Choroid plexus epithelial cell (primary cell): Measurements from ENCODE around the gene OR6B2.
"Not testable (repeated sequence)": the region's sequence is repeated elsewhere in the genome, so short reads cannot be mapped to it uniquely, and the experiment has no call there.

Source experiments
- DNase-seq: peaks from one replicate; pipeline ENCODE4 v3.0.0-alpha.2; 2010; ENCODE audit warnings: low read depth
- H3K4me3 ChIP-seq: 2 replicates; pipeline ENCODE4 v1.5.1; 2011; ENCODE audit warnings: low read depth, mild to moderate bottlenecking, control low read depth, low read length, moderate library complexity
- CTCF ChIP-seq: conservative IDR thresholded peaks from 2 replicates; pipeline ENCODE4 v1.5.1; 2011; ENCODE audit warnings: low read depth, mild to moderate bottlenecking, control low read depth, inconsistent platforms, low read length, moderate library complexity

Gene OR6B2

GRCh38 chr2:240052524-240052923 is 22.3 kb upstream of the OR6B2 start:
- no peak overlapping the region for H3K4me3 ChIP-seq
- DNase-seq, result no peak
- no peak for TF ChIP-seq CTCF

- no peak for DNase-seq
- no peak overlapping the region for H3K4me3 ChIP-seq
- no peak for TF ChIP-seq CTCF
These were observed 21.5 kb upstream of the OR6B2 start for GRCh38 chr2:240051697-240052096.

GRCh38 chr2:240050278-240050677 is 20.0 kb upstream of the OR6B2 start:
- TF ChIP-seq CTCF, result no peak
- H3K4me3 ChIP-seq, result no peak overlapping the region
- no peak for DNase-seq

GRCh38 chr2:240048237-240048636 is 18.0 kb upstream of the OR6B2 start:
- TF ChIP-seq CTCF, result no peak

GRCh38 chr2:240045098-240045497 is 14.9 kb upstream of the OR6B2 start:
- TF ChIP-seq CTCF, result no peak
- H3K4me3 ChIP-seq, result no peak overlapping the region
- no peak for DNase-seq

More at GRCh38 chr2:240048237-240048636, 18.0 kb upstream of the OR6B2 start:
- no peak overlapping the region for H3K4me3 ChIP-seq
- DNase-seq, result no peak

- not testable (repeated sequence) for DNase-seq, H3K4me3 ChIP-seq
These were observed 13.9 kb upstream of the OR6B2 start for GRCh38 chr2:240044096-240044495.

- TF ChIP-seq CTCF, result no peak
These were observed 13.2 kb upstream of the OR6B2 start for GRCh38 chr2:240043279-240043989.

More at GRCh38 chr2:240043279-240043989, 13.2 kb upstream of the OR6B2 start:
- DNase-seq, result no peak
- no peak overlapping the region for H3K4me3 ChIP-seq
